HG03045 (cell line): ENCODE measurements around the gene RAPGEFL1.
"Not testable (repeated sequence)": the region's sequence is repeated elsewhere in the genome, so short reads cannot be mapped to it uniquely, and the experiment has no call there.

ENCODE experiments used
- ATAC-seq: cut with Tn5 transposase; IDR thresholded peaks from one replicate; pipeline ENCODE4 v1.9.1; 2021; ENCODE audit warnings: mild to moderate bottlenecking, moderate library complexity; ENCODE audit not compliant: unreplicated experiment

The RAPGEFL1 gene

DNA sequence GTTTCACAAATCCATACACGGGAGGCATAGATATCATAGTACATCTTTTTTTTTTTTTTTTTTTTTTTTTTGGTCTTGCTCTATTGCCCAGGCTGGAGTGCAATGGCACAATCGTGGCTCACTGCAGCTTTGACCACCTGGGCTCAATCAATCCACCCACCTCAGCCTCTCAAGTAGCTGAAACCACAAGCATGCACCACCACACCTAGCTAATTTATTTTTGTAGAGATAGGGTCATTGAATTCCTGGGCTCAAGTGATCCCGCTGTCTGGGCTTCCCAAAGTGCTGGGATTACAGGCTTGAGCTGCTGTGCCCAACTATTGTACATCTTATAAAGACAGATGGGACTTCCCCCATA, 3.5 kb upstream of the RAPGEFL1 start:
- no peak for ATAC-seq

DNA sequence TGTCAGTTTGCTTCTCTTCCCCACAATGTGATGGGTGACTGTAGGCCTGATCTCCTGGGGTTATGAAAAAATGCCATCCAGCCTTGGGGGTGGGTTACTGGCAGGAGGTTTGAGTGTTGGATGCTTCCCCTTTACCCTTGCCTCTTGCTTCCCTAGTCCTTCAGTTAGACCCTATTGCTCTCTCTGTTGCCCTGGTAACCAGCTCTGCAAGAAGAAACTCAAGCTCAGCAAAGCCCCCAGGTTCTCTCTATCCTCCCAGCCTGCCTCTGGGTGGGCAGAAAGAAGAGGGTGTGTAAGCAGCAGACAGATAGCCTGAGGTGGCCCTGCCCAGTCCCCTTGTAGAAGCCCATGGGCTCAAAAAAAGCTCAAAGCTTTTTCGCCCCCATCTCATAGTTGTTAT, 2.8 kb upstream of the RAPGEFL1 start:
- no peak for ATAC-seq

DNA sequence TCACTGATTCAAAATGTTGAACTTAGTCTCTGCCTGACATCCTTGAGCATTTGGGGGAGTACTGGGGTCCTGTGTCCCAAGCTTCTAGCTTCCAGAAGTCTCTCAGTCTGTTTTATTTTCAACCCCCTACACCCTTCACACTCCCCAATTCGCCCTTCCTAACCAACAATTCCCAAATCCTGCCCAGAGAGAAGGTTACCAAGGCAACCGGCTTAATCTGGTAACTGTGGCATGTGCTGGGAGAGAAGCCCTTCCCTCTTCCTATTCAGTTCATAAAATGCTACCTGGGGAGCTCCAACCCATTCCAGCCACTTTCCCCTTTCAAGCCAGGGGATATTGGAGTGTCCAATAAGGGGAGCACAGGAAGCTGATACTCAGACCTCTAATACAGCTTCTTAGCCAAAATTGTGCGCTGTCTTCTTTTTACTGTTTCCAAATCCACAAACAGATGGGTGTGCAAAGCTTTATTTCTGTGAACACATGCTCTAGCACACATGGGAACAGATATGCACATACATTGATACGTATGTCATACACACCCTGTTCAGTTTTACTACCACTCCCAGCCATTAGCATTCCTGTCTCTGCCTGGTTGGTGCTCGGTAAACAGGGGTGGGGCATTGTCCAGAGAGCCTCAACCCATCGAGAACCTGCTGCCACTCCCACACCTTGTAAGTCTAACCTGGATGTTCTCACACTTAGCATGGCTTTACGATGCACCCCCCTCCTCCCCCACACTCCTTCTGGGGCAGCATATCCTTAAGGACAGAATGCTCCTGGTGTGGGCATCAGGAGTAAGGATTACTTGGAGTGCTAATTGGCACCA, 1.1 kb upstream of the RAPGEFL1 start:
- no peak for ATAC-seq

DNA sequence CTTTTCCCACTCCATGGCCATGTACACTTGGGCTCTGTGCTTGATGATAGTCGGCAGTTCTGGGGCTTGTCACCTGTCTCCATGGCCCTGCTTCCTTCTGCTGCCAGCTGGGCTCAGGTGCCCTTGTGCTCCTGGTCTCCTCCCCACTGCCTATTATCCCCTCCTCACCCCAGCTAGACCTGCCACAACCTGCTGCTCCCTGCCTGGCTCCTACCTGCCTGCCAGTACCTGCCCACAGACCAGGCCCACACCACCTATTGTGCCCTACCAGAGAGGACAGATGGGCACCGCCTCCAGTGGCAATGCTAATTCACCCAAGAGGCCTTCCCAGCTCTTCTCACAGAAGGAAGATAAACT, 538 bp upstream of the RAPGEFL1 start:
- ATAC-seq = no peak

DNA sequence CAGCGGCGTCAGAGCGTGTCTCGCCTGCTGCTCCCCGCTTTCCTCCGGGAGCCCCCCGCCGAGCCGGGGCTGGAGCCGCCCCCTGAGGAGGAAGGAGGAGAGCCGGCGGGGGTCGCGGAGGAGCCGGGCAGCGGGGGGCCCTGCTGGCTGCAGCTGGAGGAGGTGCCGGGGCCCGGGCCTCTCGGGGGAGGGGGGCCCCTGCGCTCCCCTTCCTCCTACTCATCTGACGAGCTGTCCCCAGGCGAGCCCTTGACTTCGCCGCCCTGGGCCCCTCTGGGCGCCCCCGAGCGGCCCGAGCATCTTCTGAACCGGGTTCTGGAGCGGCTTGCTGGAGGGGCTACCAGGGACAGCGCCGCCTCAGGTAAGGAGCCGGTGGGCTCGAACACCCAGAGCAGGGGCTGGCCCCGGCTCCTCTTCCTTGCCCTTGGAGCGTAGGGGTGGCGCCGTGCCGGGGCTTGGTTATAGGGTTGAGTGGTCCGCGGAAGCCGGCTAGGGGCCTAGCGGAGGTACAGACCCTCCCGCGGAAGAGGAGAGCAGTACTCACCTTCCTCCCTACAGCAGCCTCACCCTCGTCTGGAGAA, 841 bp downstream of the RAPGEFL1 start:
- ATAC-seq = no peak

DNA sequence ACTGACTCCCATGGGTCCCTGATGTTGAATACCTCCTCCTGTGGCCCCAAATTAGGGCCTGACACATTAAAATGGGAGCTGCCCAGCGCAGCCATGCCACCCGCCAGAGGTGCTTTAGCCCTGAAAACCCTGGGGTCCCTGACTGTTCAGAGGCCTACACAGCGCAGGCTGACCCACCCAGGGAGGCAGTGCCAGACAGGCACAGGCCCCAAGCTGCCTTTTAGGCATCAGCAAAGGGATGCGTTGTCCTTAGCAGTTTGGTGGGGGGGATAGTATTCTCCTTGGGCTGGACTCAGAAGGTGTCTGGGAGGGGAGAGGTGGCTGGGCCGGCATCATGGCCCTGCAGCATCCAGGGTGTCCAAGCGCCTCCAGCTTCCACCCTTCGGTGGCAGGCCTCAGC, 1.4 kb downstream of the RAPGEFL1 start:
- ATAC-seq = no peak

DNA sequence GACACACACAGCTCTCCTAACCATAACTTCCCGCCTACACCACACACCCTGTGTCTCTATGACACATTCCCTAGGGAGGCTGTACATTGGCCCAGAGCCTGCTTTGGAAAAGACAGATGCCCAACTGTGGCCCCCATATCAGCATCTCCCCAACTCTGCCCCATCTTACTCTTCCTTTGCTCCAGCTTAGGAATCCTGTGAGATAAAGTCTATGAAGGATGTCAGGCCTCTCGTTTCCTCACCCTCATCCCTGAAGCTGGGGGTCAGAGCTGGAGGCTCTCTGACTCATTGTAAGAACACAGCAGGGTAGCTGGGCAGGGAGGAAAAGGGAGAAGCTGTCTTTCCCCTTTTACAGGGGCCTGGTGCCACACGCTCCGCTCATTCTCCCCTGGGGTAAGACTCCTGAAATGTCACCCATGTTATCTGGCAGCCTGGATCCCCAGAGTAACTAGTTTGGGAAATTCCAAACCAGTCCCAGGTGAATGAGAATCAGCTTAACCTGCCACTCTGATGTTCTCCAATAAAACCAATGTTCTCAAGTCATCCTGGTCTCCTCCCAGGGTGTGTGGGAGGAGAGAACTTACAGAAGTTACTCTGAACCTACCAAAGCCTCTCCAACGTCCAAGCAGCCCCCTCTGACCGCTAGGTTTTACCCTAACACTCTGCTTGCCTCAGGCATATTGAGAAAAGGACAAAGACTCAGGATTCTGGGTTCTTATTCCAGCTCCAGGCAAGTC, 2.8 kb downstream of the RAPGEFL1 start:
- ATAC-seq = no peak

DNA sequence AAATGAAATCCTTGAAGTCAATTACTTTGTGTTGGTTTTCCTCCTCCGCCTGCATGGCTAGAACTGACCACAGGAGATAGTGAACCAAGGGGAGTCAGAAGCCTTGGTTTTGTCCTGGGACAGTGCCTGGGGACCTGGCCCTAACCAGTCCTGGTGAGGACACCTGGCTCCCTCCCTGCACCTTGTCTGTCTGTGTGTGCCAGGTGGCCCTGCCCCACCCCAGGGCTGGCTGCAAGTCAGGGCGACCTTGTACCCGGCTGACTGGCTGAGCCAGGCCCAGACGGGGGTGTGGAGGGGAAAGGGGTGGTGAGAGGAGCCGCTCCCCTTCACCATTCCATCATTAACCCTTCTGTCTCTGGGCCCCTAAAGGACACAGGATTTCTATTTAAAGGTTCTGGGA, 3.4 kb downstream of the RAPGEFL1 start:
- no peak for ATAC-seq

DNA sequence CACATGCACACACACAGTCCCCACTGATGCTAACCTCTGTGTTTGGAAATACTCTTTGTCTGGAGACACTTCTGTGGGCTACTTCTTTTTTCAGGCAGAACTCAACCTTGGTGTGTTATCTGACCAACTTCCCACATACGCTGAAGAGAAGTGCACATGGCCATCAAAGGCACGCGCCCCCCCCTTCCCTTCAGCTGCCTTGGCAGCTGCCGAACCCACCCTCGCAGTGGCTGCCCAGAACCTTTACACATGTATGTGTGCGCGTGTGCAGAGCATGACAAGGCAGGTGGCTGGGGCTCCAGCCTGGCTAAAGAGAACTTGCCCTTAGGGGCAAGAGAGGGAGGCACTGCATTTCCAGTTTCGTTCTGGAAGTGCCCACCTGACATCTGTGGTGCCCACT, 3.9 kb downstream of the RAPGEFL1 start:
- no peak for ATAC-seq

DNA sequence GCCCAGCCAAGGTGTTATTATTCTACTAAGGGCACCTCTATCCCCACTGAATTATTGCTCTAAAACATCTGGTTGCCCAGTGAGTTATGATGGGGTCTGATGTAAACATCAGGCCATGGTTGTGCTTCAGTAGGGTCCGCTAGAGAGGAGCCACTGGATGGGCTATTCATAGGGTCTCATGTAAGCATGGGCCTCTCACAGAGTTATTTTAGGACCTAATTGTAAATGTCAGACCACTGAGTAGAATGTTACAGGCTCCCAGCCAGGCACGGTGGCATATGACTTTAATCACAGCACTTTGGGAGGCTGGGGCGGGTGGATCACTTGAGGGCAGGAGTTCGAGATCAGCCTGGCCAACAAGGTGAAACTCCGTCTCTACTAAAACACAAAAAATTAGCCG, 5.3 kb downstream of the RAPGEFL1 start:
- ATAC-seq = no peak

DNA sequence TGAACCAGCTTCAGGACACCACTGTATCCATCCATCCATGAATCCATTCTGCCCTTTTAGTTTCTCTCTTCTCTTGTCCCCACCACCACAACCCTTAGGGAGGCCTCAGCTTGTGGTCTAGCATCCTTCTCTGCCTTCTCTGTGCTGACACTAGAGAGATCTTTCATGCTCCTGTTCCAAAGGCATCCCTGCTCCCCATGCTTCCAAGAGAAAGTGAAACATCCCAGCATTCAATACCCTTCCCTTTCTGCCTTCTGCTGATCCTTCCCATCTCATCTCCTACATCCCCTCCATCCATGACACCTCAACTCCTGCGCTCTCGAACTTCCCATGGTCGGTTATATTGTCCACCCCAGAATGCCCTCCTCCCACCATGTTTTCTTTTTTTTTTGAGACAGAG, 10.0 kb downstream of the RAPGEFL1 start:
- ATAC-seq = no peak

DNA sequence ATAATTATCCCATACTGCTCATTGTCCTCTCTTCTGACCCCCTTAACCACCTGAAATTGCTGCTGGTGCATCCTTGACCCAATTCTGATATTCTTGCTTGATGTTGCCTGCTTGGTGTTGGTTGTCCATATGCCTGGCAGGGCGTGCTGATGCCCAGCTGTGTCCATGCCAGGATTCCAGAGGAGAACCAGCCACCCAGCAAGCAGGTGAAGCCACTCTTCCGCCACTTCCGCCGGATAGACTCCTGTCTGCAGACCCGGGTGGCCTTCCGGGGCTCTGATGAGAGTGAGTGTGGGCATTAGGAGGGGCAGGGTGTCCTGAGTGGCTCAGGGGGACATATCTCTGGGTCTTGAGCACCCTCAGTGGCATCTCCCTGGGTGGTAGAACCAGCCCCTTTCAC, 11.4 kb downstream of the RAPGEFL1 start:
- no peak for ATAC-seq

DNA sequence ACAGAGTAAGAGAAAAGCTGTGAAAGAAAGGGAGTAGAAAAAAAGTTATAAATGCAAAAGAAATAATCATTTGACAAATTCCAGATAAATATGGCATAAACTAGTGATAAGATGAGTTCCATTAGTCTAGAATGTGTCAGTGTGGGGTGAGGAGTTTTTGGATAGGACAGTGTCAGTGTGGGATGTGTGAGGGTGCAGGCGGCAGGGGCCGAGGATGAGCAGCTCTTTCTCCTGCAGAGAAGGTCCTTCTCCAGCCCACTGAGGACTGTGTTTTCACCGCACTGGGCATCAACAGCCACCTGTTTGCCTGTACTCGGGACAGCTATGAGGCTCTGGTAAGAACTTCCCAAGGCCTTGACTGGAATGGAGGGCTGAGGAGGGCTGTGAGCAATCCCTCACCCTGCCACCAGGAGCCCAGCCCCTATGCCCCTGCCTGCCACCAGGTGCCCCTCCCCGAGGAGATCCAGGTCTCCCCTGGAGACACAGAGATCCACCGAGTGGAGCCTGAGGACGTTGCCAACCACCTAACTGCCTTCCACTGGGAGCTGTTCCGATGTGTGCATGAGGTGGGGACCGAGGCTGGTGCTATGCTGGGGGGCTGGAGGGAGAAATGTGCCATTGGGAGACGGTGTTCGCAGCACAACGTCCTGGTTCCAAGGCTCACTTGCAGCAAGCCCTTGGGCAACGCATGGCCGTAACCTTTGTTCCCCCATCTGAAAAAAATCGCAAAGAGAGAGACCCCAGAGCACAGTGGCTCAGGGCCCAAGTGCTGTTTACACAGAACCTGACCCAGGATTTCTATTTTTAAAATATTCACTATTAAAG, 13.1 kb downstream of the RAPGEFL1 start:
- no peak for ATAC-seq

DNA sequence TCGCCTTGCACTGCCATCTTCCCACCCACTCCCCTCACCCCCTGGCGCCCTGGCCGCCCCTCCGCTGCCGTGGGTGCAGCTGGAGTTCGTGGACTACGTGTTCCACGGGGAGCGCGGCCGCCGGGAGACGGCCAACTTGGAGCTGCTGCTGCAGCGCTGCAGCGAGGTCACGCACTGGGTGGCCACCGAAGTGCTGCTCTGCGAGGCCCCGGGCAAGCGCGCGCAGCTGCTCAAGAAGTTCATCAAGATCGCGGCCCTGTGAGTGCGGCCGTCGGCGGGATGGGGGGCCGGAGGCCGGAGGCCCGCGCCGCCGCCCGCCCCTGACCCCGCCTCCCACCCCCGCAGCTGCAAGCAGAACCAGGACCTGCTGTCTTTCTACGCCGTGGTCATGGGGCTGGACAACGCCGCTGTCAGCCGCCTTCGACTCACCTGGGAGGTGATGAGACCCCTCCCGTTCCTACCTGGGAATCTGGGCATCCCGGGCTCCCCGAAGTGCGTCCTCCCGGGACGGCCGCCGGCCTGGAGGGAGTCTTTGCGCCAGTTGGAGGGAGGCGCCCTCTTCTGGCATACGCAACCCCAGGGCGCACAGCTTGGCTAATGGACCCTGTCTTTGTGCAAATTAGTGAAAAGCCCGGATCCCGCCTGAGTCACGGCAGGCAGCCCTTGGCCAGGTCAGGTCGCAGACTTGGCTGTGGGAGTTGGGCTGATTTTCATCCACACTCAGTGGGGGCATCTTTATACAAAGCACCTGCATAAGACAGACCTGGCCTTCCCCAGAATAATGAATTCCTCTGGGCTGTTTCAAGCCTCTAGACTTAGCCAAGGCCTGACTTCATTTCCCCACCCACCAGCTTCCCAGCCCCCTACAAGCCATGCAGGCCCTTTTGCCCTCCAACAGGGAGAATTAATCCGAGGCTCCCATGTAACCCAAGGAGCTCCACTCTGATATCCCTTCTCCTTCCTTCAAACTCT, 14.3 kb downstream of the RAPGEFL1 start:
- ATAC-seq = peak; percentile 57

DNA sequence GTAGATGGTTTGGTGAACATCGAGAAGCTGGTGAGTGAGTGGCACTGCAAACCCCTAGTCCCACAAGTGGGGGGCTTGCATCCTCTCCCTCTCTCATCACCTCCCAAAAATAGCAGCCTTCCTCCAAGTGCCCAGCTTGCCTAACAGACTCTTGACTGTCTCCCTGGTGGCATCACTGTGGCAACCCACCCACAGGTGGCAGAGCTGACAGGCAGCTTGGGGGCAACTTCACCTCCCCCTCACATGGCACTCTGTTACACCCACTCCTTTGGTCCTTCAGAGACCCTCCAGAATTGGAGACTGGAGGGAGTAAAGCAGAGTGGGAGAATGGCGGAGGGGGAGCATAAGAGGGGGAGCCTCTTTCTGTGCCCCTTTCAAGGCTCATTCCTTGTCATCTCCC, 15.7 kb downstream of the RAPGEFL1 start:
- ATAC-seq = no peak

DNA sequence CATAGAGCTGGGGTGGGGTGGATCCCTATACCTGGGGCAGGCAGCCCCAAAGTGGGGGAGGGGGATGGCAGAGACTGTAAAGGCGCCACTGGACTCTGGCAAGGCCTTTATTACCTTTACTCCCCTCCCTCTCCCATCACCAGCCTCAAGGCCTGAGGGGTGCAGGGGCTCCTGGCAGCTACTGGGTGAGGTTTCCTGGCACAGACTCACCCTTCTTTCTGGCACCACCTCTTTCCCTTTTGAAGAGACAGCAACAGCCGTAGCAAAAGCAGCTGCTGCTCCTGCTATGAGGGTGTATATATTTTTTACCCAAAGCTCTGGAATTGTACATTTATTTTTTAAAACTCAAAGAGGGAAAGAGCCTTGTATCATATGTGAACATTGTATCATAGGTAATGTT, 17.6 kb downstream of the RAPGEFL1 start:
- ATAC-seq = no peak

DNA sequence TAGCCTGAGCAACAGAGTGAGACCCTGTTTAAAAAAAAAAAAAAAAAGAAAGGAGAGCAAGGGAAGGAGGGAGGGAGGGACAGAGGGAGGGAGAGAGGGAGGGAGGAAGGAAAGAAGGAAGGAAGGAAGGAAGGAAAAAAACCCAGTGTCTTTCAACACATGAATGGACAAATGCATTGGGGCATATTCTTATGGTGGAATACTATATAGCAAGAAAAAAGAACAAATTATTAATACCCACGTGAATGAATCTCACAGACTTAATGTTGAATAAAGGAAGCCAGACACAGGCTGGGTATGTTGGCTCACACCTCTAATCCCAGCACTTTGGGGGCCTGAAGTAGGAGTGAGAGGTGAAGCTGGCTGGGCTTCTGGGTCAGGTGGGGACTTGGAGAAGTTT, 20.3 kb downstream of the RAPGEFL1 start:
- ATAC-seq = no peak

DNA sequence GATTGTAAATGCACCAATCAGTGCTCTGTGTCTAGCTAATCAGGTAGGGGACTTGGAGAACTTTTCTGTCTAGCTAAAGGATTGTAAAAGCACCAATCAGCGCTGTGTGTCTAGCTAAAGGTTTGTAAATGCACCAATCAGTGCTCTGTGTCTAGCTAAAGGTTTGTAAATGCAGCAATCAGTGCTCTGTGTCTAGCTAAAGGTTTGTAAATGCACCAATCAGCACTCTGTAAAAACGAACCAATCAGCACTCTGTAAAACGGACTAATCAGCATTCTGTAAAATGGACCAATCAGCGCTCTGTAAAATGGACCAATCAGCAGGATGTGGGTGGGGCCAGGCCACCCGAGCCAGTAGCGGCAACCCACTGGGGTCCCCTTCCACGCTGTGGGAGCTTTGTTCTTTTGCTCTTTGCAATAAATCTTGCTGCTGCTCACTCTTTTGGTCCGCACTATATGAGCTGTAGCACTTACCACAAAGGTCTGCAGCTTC, 20.7 kb downstream of the RAPGEFL1 start:
- not testable (repeated sequence) for ATAC-seq

DNA sequence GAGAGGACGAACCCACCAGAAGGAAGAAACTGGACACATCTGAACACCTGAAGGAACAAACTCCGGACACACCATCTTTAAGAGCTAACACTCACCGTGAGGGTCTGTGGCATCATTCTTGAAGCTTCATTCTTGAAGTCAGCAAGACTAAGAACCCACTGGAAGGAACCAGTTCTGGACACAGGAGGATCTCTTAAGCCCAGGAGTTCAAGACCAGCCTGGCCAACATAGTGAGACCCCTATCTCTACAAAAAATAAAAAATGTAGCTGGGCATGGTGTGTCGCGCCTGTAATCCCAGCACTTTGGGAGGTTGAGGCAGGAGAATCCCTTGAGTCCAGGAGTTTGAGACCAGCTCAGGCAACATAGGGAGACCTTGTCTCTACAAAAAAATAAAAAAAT, 21.3 kb downstream of the RAPGEFL1 start:
- ATAC-seq = no peak

DNA sequence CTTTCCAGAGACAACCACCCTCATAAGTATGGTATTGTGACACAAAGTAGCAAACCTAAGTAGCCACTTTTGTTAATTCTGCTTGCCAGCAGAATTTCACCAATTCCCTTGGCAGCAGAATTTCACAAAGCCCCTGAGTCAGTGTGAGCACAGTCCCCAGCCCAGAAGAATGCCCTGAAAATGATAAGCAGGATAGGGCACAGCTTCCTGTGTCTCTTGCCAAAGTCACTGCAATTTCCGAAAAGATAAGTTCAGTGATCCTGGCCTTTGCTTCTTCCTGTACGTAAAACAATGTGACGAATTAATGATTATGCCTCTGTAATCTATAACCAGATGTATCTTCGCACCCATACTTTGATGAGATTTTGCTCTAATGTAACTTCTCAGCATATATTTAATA, 25.9 kb downstream of the RAPGEFL1 start:
- ATAC-seq = no peak
